Heart right ventricle (tissue), 16 donors: ENCODE data around the gene ATP6AP1. TPM values are rescaled to one million over a fixed set of nuclear protein-coding genes. Genes with fewer than 3 reads are reported as not detected.

ENCODE experiments used
- ATAC-seq, 8 donors: fragments of 200-7000 bp; cut with Tn5 transposase; one replicate each; pipeline ENCODE4 v1.9.1; 2020; ENCODE audit warnings: mild to moderate bottlenecking in 8 of 8, moderate library complexity in 8 of 8, moderate number of reproducible peaks in 1 of 8
- DNase-seq, 2 donors: peaks; one replicate each; pipeline ENCODE4 v3.0.0-alpha.2; 2020
- H3K27ac ChIP-seq, 10 donors: fragments of 200-600 bp; sonication (generic) in 2 of 10; one replicate each; pipeline versions ENCODE4 v1.5.0 to v1.8.0; 2020 to 2022; ENCODE audit warnings: mild to moderate bottlenecking in 3 of 10
- H3K27me3 ChIP-seq, 7 donors: fragments of 200-600 bp; one replicate each; pipeline ENCODE4 v1.8.0; 2021 to 2022; ENCODE audit warnings: mild to moderate bottlenecking in 2 of 7
- H3K36me3 ChIP-seq, 9 donors: fragments of 200-600 bp; sonication (generic) in 1 of 9; one replicate each; pipeline versions ENCODE4 v1.5.0 to v1.8.0; 2020 to 2022; ENCODE audit warnings: mild to moderate bottlenecking in 2 of 9
- H3K4me1 ChIP-seq, 9 donors: fragments of 200-600 bp; sonication (generic) in 1 of 9; one replicate each; pipeline versions ENCODE4 v1.5.0 to v1.8.0; 2020 to 2022; ENCODE audit warnings: mild to moderate bottlenecking in 4 of 9
- H3K4me3 ChIP-seq, 10 donors: fragments of 200-600 bp; sonication (generic) in 2 of 10; one replicate each; pipeline versions ENCODE4 v1.5.0 to v1.8.0; 2020 to 2022; ENCODE audit warnings: mild to moderate bottlenecking in 7 of 10, moderate library complexity in 2 of 10
- H3K9me3 ChIP-seq, 11 donors: fragments of 200-600 bp in 10 of 11; sonication (generic) in 2 of 11; one replicate each; pipeline versions ENCODE4 v1.5.0 to v1.8.0; 2013 to 2022; ENCODE audit warnings: mild to moderate bottlenecking in 2 of 11, control low read depth in 1 of 11, moderate library complexity in 1 of 11
- CTCF ChIP-seq, 9 donors: fragments of 200-600 bp; sonication (generic) in 2 of 9; IDR thresholded peaks; one replicate each; pipeline versions ENCODE4 v1.5.0 to v1.8.0; 2021 to 2022; ENCODE audit warnings: antibody characterized with exemption in 9 of 9, mild to moderate bottlenecking in 5 of 9, moderate library complexity in 1 of 9
- WGBS, 2 donors: extraction: QIAGEN DNeasy Blood & Tissue Kit; methylation state at CpG; one replicate each; pipeline ENCODE4 v1.1.7; 2013; ENCODE audit warnings: inconsistent platforms in 1 of 2; 5-methylcytosine and 5-hydroxymethylcytosine counted together
- intact Hi-C, 10 donors: fragments of 100-400 bp; cut with DNase I; formaldehyde crosslinking; loops; one replicate each; pipeline versions ENCODE4 v1.11.1 to v1.14.2; 2022
- polyA plus RNA-seq, 2 donors: library from polyadenylated mRNA; stranded (reverse); fragments of 200-250 nt; gene quantifications; one replicate each; pipeline ENCODE4 v1.2.3, GENCODE V29; 2013
- total RNA-seq, 10 donors: library from RNA; stranded (reverse); fragmentation: NEBNext Ultra II Directional in 3 of 10; extraction: Animal tissue kit (Norgen Biotek cat#: 25700) in 3 of 10; gene quantifications; one replicate each; pipeline versions ENCODE4 v1.2.1 to v1.2.4, GENCODE V29; 2021 to 2023
- donor health status: Arrhythmogenic right ventricular cardiomyopathy.
- donor health status: ischemic (EF 13 %, LVEDD 7.1; RV severe dilation, severe dysfunction).
- donor health status: healthy with polysubstance abuse.
- donor health status: DM: no; HTN: yes; CAD: no.
- donor health status: DM: no; HTN: no; CAD: no.
- donor health status: ischemic (EF 25% LVEDD 6.9; RV normal size, moderate dysfunction).
- donor health status: ischemic (EF 25% LVEDD 5.7; RV mildly dilated, moderate dysfunction).
- donor health status: healthy.
- donor health status: DM: yes; HTN: yes; CAD: no.
- donor health status: Ischemic cardiomyopathy.
- donor health status: ischemic (EF 35%, LVEDD 5.7; RV mildly dilated, moderate dysfunction).
- donor health status: nonischemic (EF 11% LVEDD 7.7; RV severe dilation, severe dysfunction).
- donor health status: DM: yes; HTN: yes; CAD: no.
- donor health status: PGD.
- donor health status: ischemic (EF 29% LVEDD 5.4; RV normal size, mild dysfunction).
- donor health status: nonischemic (EF 23%, LVEDD 6.1; RV moderate dilation, normal function).

The ATP6AP1 gene
- total and polyA plus RNA-seq, 12 donors: 26.0 to 113 (median 90.6) TPM

- no peak for DNase-seq
- no peak for ATAC-seq
- Histone ChIP-seq H3K4me3 (no peak overlapping the region), H3K27me3 (no peaks in the 10 kb centered on the region), H3K9me3 (no peaks in the 10 kb centered on the region), H3K27ac (no peak overlapping the region), H3K4me1 (peaks cover 0 to 33% (median 18%) of the 10 kb centered on the region in 9 donors), H3K36me3 (peaks cover 0 to 43% (median 0%) of the 10 kb centered on the region in 9 donors)
- no peak for TF ChIP-seq CTCF (IDR thresholded peaks at IDR 0.05)
- intact Hi-C loops: no loop called here
- 93 to 98% methylated on average over 6 to 7 of the region's 7 CpGs for WGBS, 2 donors
These were observed 5.1 kb downstream of the ATP6AP1 start for GRCh38 chrX:154433605-154434004.

- Histone ChIP-seq H3K9me3 (no peaks in the 10 kb centered on the region), H3K4me3 (no peak overlapping the region), H3K27ac (no peak overlapping the region), H3K4me1 (peaks cover 0 to 34% (median 17%) of the 10 kb centered on the region in 9 donors), H3K27me3 (no peaks in the 10 kb centered on the region), H3K36me3 (peaks cover 0 to 45% (median 0%) of the 10 kb centered on the region in 9 donors)
- ATAC-seq (no peak), DNase-seq (no peak)
- WGBS, 2 donors: 96 to 99% methylated on average over 6 to 7 of the region's 7 CpGs
- no peak for TF ChIP-seq CTCF (IDR thresholded peaks at IDR 0.05)
- intact Hi-C loops: loop anchor here in 1 of 10 donors (5.0 kb wide), 1 partner anchor 43 kb away; the partner anchor contains the start of gene LAGE3
These were observed 6.1 kb downstream of the ATP6AP1 start for GRCh38 chrX:154434394-154435168.

- no peak overlapping the region for H3K27ac ChIP-seq
- ATAC-seq: no peak
- H3K9me3 ChIP-seq: no peaks in the 10 kb centered on the region
- no peak overlapping the region for H3K4me3 ChIP-seq
- intact Hi-C loops: loop anchor here in 1 of 10 donors (5.0 kb wide), 1 partner anchor 42 kb away; the partner anchor contains the start of gene LAGE3
- H3K4me1 ChIP-seq: peaks cover 0 to 29% (median 14%) of the 10 kb centered on the region in 9 donors
- 93 to 96% methylated on average over 19 of the region's 19 CpGs for WGBS, 2 donors
- H3K27me3 ChIP-seq: no peaks in the 10 kb centered on the region
- TF ChIP-seq CTCF (IDR thresholded peaks at IDR 0.05): no peak
- peaks cover 0 to 52% (median 0%) of the 10 kb centered on the region in 9 donors for H3K36me3 ChIP-seq
- DNase-seq: no peak
These were observed 6.8 kb downstream of the ATP6AP1 start for GRCh38 chrX:154435171-154435733.

- Histone ChIP-seq H3K9me3 (no peaks in the 10 kb centered on the region), H3K4me3 (peak overlapping the region in 9 of 10 donors; percentile 72 to 89 (median 81)), H3K36me3 (peaks cover 0 to 64% (median 0%) of the 10 kb centered on the region in 9 donors), H3K27ac (peak overlapping the region; percentile 77 to 94 (median 90)), H3K4me1 (peaks cover 0 to 23% (median 13%) of the 10 kb centered on the region in 9 donors), H3K27me3 (no peaks in the 10 kb centered on the region)
- ATAC-seq (peak in 7 of 8 donors; percentile 32 to 64 (median 48)), DNase-seq (peak; percentile 27 to 32)
- intact Hi-C loops: loop anchor here in 1 of 10 donors (5.0 kb wide), 1 partner anchor 41 kb away; the partner anchor contains the start of gene LAGE3
- WGBS, 2 donors: 6 to 11% methylated on average over 10 to 46 of the region's 78 CpGs
- TF ChIP-seq CTCF (IDR thresholded peaks at IDR 0.05): no peak
These were observed 8.0 kb downstream of the ATP6AP1 start for GRCh38 chrX:154436374-154436982.
